Amniotic stem cell (primary cell): ENCODE data around the gene TRMO.

Experiments used
- DNase-seq: peaks from one replicate; lab custom pipeline; 2025; lab: John Stamatoyannopoulos, UW

TRMO gene

GRCh38 chr9:97858826-97859225, 63.5 kb downstream of the TRMO start:
- no peak for DNase-seq

GRCh38 chr9:97858393-97858713, 63.9 kb downstream of the TRMO start:
- no peak for DNase-seq

- no peak for DNase-seq
Measured at GRCh38 chr9:97857606-97858392, 64.5 kb downstream of the TRMO start.

GRCh38 chr9:97856857-97857605, 65.3 kb downstream of the TRMO start:
- no peak for DNase-seq

GRCh38 chr9:97855899-97856298, 66.4 kb downstream of the TRMO start:
- DNase-seq: no peak

GRCh38 chr9:97855486-97855875, 66.8 kb downstream of the TRMO start:
- no peak for DNase-seq

GRCh38 chr9:97854696-97855485, 67.4 kb downstream of the TRMO start:
- DNase-seq: no peak
